ENCODE results near the gene VAV2. TPM values are rescaled to one million over a fixed set of nuclear protein-coding genes. Genes with fewer than 3 reads are reported as not detected.

VAV2 gene
- total and polyA plus RNA-seq, 2 experiments from 2014 or later: 8.1 to 28.9 TPM

DNA sequence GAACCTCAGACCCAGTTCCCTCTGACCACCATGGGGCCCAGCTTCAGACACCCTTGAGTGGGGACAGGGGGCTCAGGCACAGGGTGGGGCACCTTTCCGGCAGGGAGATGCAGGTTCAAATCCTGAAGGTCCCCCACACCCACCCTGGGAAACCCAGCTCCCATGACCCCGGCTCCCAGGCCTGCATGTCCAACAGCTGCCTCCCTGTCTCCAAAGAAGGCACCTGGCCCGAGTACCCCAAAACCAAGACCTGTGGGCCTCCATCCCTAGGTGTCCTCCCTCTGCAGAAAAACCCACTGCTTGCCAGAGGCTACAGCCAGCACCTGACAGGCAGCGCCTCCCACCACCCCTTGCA is 38.5 kb downstream of the VAV2 start:
- no peaks in the 10 kb centered on the region; the same call in 1 of the 2 replicates for H3K36me3 ChIP-seq (ENCODE audit: insufficient read depth)
- peaks cover 10% of the 10 kb centered on the region; the same call in 1 of the 2 replicates for H3F3A ChIP-seq (replicated peaks; ENCODE audit: low read depth)
- H3K27me3 ChIP-seq (ENCODE audit: insufficient read depth): no peaks in the 10 kb centered on the region
- H3K4me3 Mint-ChIP-seq: no peak overlapping the region
- H3K79me2 ChIP-seq (replicated peaks; ENCODE audit: insufficient read depth): peaks cover 62% of the 10 kb centered on the region
- no peak overlapping the region for H3K27ac Mint-ChIP-seq
- peaks cover 21% of the 10 kb centered on the region for H3K4me1 ChIP-seq (ENCODE audit: insufficient read depth)
- H3K27me3 Mint-ChIP-seq (ENCODE audit: insufficient read depth, low read depth, poor library complexity): peaks cover 24% of the 10 kb centered on the region
- no peaks in the 10 kb centered on the region for H3K36me3 Mint-ChIP-seq (ENCODE audit: low read depth)
- H2AFZ ChIP-seq: no peak overlapping the region
- TF ChIP-seq, protein P1, sequence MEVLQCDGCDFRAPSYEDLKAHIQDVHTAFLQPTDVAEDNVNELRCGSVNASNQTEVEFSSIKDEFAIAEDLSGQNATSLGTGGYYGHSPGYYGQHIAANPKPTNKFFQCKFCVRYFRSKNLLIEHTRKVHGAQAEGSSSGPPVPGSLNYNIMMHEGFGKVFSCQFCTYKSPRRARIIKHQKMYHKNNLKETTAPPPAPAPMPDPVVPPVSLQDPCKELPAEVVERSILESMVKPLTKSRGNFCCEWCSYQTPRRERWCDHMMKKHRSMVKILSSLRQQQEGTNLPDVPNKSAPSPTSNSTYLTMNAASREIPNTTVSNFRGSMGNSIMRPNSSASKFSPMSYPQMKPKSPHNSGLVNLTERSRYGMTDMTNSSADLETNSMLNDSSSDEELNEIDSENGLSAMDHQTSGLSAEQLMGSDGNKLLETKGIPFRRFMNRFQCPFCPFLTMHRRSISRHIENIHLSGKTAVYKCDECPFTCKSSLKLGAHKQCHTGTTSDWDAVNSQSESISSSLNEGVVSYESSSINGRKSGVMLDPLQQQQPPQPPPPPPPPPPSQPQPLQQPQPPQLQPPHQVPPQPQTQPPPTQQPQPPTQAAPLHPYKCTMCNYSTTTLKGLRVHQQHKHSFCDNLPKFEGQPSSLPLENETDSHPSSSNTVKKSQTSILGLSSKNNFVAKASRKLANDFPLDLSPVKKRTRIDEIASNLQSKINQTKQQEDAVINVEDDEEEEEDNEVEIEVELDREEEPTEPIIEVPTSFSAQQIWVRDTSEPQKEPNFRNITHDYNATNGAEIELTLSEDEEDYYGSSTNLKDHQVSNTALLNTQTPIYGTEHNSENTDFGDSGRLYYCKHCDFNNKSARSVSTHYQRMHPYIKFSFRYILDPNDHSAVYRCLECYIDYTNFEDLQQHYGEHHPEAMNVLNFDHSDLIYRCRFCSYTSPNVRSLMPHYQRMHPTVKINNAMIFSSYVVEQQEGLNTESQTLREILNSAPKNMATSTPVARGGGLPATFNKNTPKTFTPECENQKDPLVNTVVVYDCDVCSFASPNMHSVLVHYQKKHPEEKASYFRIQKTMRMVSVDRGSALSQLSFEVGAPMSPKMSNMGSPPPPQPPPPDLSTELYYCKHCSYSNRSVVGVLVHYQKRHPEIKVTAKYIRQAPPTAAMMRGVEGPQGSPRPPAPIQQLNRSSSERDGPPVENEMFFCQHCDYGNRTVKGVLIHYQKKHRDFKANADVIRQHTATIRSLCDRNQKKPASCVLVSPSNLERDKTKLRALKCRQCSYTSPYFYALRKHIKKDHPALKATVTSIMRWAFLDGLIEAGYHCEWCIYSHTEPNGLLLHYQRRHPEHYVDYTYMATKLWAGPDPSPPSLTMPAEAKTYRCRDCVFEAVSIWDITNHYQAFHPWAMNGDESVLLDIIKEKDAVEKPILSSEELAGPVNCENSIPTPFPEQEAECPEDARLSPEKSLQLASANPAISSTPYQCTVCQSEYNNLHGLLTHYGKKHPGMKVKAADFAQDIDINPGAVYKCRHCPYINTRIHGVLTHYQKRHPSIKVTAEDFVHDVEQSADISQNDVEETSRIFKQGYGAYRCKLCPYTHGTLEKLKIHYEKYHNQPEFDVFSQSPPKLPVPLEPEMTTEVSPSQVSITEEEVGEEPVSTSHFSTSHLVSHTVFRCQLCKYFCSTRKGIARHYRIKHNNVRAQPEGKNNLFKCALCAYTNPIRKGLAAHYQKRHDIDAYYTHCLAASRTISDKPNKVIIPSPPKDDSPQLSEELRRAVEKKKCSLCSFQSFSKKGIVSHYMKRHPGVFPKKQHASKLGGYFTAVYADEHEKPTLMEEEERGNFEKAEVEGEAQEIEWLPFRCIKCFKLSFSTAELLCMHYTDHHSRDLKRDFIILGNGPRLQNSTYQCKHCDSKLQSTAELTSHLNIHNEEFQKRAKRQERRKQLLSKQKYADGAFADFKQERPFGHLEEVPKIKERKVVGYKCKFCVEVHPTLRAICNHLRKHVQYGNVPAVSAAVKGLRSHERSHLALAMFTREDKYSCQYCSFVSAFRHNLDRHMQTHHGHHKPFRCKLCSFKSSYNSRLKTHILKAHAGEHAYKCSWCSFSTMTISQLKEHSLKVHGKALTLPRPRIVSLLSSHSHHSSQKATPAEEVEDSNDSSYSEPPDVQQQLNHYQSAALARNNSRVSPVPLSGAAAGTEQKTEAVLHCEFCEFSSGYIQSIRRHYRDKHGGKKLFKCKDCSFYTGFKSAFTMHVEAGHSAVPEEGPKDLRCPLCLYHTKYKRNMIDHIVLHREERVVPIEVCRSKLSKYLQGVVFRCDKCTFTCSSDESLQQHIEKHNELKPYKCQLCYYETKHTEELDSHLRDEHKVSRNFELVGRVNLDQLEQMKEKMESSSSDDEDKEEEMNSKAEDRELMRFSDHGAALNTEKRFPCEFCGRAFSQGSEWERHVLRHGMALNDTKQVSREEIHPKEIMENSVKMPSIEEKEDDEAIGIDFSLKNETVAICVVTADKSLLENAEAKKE (CRISPR knock-in tag; IDR thresholded peaks at IDR 0.05): no peak
- TF ChIP-seq, protein P2, sequence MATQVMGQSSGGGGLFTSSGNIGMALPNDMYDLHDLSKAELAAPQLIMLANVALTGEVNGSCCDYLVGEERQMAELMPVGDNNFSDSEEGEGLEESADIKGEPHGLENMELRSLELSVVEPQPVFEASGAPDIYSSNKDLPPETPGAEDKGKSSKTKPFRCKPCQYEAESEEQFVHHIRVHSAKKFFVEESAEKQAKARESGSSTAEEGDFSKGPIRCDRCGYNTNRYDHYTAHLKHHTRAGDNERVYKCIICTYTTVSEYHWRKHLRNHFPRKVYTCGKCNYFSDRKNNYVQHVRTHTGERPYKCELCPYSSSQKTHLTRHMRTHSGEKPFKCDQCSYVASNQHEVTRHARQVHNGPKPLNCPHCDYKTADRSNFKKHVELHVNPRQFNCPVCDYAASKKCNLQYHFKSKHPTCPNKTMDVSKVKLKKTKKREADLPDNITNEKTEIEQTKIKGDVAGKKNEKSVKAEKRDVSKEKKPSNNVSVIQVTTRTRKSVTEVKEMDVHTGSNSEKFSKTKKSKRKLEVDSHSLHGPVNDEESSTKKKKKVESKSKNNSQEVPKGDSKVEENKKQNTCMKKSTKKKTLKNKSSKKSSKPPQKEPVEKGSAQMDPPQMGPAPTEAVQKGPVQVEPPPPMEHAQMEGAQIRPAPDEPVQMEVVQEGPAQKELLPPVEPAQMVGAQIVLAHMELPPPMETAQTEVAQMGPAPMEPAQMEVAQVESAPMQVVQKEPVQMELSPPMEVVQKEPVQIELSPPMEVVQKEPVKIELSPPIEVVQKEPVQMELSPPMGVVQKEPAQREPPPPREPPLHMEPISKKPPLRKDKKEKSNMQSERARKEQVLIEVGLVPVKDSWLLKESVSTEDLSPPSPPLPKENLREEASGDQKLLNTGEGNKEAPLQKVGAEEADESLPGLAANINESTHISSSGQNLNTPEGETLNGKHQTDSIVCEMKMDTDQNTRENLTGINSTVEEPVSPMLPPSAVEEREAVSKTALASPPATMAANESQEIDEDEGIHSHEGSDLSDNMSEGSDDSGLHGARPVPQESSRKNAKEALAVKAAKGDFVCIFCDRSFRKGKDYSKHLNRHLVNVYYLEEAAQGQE (IDR thresholded peaks at IDR 0.05; ENCODE audit: unreplicated experiment): no peak
- TF ChIP-seq ZNF114 (CRISPR knock-in tag; IDR thresholded peaks at IDR 0.05) (no peak), ZNF331 (CRISPR knock-in tag; IDR thresholded peaks at IDR 0.05; ENCODE audit: low read depth) (no peak), STAT1 (IDR thresholded peaks at IDR 0.05; ENCODE audit: unreplicated experiment) (no peak), POLR2AphosphoS5 (IDR thresholded peaks at IDR 0.05; ENCODE audit: low read depth) (no peak), EZH2 (IDR thresholded peaks at IDR 0.05; ENCODE audit: low read depth, unreplicated experiment) (no peak), NANOG (IDR thresholded peaks at IDR 0.05; ENCODE audit: borderline replicate concordance) (no peak), JUNB (IDR thresholded peaks at IDR 0.05; ENCODE audit: unreplicated experiment) (no peak), CREB1 (CRISPR knock-in tag; IDR thresholded peaks at IDR 0.05; ENCODE audit: low read depth) (no peak), EZH2phosphoT487 (IDR thresholded peaks at IDR 0.05; ENCODE audit: unreplicated experiment) (no peak)
- TF ChIP-seq, protein P3, sequence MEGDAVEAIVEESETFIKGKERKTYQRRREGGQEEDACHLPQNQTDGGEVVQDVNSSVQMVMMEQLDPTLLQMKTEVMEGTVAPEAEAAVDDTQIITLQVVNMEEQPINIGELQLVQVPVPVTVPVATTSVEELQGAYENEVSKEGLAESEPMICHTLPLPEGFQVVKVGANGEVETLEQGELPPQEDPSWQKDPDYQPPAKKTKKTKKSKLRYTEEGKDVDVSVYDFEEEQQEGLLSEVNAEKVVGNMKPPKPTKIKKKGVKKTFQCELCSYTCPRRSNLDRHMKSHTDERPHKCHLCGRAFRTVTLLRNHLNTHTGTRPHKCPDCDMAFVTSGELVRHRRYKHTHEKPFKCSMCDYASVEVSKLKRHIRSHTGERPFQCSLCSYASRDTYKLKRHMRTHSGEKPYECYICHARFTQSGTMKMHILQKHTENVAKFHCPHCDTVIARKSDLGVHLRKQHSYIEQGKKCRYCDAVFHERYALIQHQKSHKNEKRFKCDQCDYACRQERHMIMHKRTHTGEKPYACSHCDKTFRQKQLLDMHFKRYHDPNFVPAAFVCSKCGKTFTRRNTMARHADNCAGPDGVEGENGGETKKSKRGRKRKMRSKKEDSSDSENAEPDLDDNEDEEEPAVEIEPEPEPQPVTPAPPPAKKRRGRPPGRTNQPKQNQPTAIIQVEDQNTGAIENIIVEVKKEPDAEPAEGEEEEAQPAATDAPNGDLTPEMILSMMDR (conservative IDR thresholded peaks at IDR 0.05; ENCODE audit: low read depth in 2 of 2): no peak
- TF ChIP-seq, protein P4, sequence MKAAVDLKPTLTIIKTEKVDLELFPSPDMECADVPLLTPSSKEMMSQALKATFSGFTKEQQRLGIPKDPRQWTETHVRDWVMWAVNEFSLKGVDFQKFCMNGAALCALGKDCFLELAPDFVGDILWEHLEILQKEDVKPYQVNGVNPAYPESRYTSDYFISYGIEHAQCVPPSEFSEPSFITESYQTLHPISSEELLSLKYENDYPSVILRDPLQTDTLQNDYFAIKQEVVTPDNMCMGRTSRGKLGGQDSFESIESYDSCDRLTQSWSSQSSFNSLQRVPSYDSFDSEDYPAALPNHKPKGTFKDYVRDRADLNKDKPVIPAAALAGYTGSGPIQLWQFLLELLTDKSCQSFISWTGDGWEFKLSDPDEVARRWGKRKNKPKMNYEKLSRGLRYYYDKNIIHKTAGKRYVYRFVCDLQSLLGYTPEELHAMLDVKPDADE (IDR thresholded peaks at IDR 0.05): no peak
- peaks cover 2% of the 10 kb centered on the region for H4K20me1 ChIP-seq (replicated peaks; ENCODE audit: insufficient read depth)
- ATAC-seq: no peak
- no peak overlapping the region for H3K27ac ChIP-seq (ENCODE audit: low read depth)
- H3K4me3 ChIP-seq: no peak overlapping the region
- no peaks in the 10 kb centered on the region for H3K9me2 ChIP-seq (ENCODE audit: insufficient read depth)
- H3K4me1 Mint-ChIP-seq: peaks cover 41% of the 10 kb centered on the region
- H3K9me3 Mint-ChIP-seq: no peaks in the 10 kb centered on the region
- H3K4me2 ChIP-seq: no peak overlapping the region
- DNase-seq (ENCODE audit: low spot score): no peak

Measured in GM23338 (cell line).